Chondrocyte (in vitro differentiated cells): ENCODE data around the gene KCNQ4. TPM values are rescaled to one million over a fixed set of nuclear protein-coding genes. Genes with fewer than 3 reads are reported as not detected.

Source experiments
- DNase-seq: peaks from one replicate; pipeline ENCODE4 v3.0.0; 2021; ENCODE audit warnings: mixed read lengths, low spot score
- H3K27ac Mint-ChIP-seq: one replicate; pipeline ENCODE4 v1.8.0; 2021; ENCODE audit warnings: mild to moderate bottlenecking, moderate library complexity, mixed read lengths; ENCODE audit not compliant: unreplicated experiment
- H3K27me3 Mint-ChIP-seq: 2 replicates; pipeline ENCODE4 v1.8.0; 2021; ENCODE audit warnings: low read depth, mixed read lengths
- H3K36me3 Mint-ChIP-seq: 2 replicates; pipeline ENCODE4 v1.8.0; 2021; ENCODE audit warnings: low read depth, mixed read lengths
- H3K4me1 Mint-ChIP-seq: 2 replicates; pipeline ENCODE4 v1.8.0; 2021; ENCODE audit warnings: low read depth, mild to moderate bottlenecking, mixed read lengths
- H3K4me3 Mint-ChIP-seq: one replicate; pipeline ENCODE4 v1.8.0; 2021; ENCODE audit warnings: mild to moderate bottlenecking, moderate library complexity, mixed read lengths; ENCODE audit not compliant: unreplicated experiment
- H3K9me3 Mint-ChIP-seq: 2 replicates; pipeline ENCODE4 v1.8.0; 2021; ENCODE audit warnings: low read depth, mixed read lengths
- CTCF ChIP-seq: fragments of 200-600 bp; sonication (generic); IDR thresholded peaks from 2 replicates; pipeline ENCODE4 v1.5.0; 2021; ENCODE audit warnings: antibody characterized with exemption, mild to moderate bottlenecking, moderate library complexity
- total RNA-seq: library from RNA; stranded (reverse); gene quantifications from 3 replicates; pipeline ENCODE4 v1.2.1, GENCODE V29; 2021

KCNQ4 gene
- total RNA-seq, 1 donor from 2014 or later: 3.4 TPM

GRCh38 chr1:40840526-40841323 lies 57.1 kb downstream of the KCNQ4 start:
- H3K4me3 Mint-ChIP-seq: no peak overlapping the region
- no peaks in the 10 kb centered on the region for H3K4me1 Mint-ChIP-seq
- H3K9me3 Mint-ChIP-seq: peaks cover 6% of the 10 kb centered on the region
- H3K27ac Mint-ChIP-seq: no peak overlapping the region
- DNase-seq: no peak
- peak; percentile 41 for TF ChIP-seq CTCF
- peaks cover 10% of the 10 kb centered on the region for H3K36me3 Mint-ChIP-seq
- H3K27me3 Mint-ChIP-seq: no peaks in the 10 kb centered on the region

DNA sequence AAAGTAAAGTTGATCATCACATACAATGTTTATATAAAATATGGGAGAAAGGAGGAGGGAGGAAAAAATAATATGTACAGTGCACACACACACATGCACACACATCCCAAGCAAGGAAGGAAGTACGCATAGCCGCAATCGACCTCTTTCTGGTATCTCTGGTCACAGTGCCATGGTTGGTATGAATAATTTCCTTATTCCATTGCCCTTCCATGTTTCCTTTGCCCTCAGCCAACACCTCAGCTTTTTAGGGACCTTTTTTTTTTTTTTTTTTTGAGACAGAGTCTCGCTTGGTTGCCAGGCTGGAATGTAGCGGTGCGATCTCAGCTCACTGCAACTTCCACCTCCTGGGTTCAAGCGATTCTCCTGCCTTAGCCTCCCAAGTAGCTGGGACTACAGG lies 58.0 kb downstream of the KCNQ4 start:
- Mint-ChIP-seq H3K9me3 (peaks cover 6% of the 10 kb centered on the region), H3K4me1 (no peaks in the 10 kb centered on the region), H3K27ac (no peak overlapping the region), H3K36me3 (peaks cover 10% of the 10 kb centered on the region), H3K4me3 (no peak overlapping the region), H3K27me3 (no peaks in the 10 kb centered on the region)
- DNase-seq: no peak
- no peak for TF ChIP-seq CTCF

- Mint-ChIP-seq H3K4me3 (no peak overlapping the region), H3K27me3 (no peaks in the 10 kb centered on the region), H3K4me1 (no peaks in the 10 kb centered on the region), H3K36me3 (peaks cover 10% of the 10 kb centered on the region), H3K27ac (no peak overlapping the region), H3K9me3 (peaks cover 6% of the 10 kb centered on the region)
- DNase-seq: no peak
- no peak for TF ChIP-seq CTCF
Observed at GRCh38 chr1:40842207-40842606, 58.6 kb downstream of the KCNQ4 start.

- Mint-ChIP-seq H3K4me1 (no peaks in the 10 kb centered on the region), H3K27me3 (no peaks in the 10 kb centered on the region), H3K9me3 (peaks cover 6% of the 10 kb centered on the region), H3K36me3 (peaks cover 8% of the 10 kb centered on the region), H3K4me3 (no peak overlapping the region), H3K27ac (no peak overlapping the region)
- DNase-seq: no peak
- TF ChIP-seq CTCF: no peak
Observed at GRCh38 chr1:40842691-40843090, 59.1 kb downstream of the KCNQ4 start.

GRCh38 chr1:40844079-40844478 lies 60.5 kb downstream of the KCNQ4 start:
- H3K4me3 Mint-ChIP-seq: no peak overlapping the region
- TF ChIP-seq CTCF: no peak
- peaks cover 4% of the 10 kb centered on the region for H3K36me3 Mint-ChIP-seq
- no peak overlapping the region for H3K27ac Mint-ChIP-seq
- H3K9me3 Mint-ChIP-seq: peaks cover 6% of the 10 kb centered on the region
- H3K27me3 Mint-ChIP-seq: no peaks in the 10 kb centered on the region
- no peak for DNase-seq
- H3K4me1 Mint-ChIP-seq: peaks cover 6% of the 10 kb centered on the region
